GM18526 (cell line): ENCODE measurements around the gene INCENP.

ENCODE experiments used
- POLR2A ChIP-seq: IDR thresholded peaks from 3 replicates; pipeline ENCODE4 v1.6.1; 2011; ENCODE audit not compliant: insufficient read length; ENCODE audit errors: extremely low read depth

Gene INCENP

GRCh38 chr11:62116451-62116850, 7.4 kb upstream of the INCENP start:
- TF ChIP-seq POLR2A, result no peak

- no peak for TF ChIP-seq POLR2A
Measured at GRCh38 chr11:62119569-62119968, 4.2 kb upstream of the INCENP start.

GRCh38 chr11:62120001-62120400, 3.8 kb upstream of the INCENP start:
- no peak for TF ChIP-seq POLR2A

GRCh38 chr11:62120431-62120830, 3.4 kb upstream of the INCENP start:
- no peak for TF ChIP-seq POLR2A

- TF ChIP-seq POLR2A, result no peak
Measured at GRCh38 chr11:62122076-62122475, 1.7 kb upstream of the INCENP start.

- TF ChIP-seq POLR2A, result peak; percentile 34
Measured at GRCh38 chr11:62124186-62125113, 639 bp downstream of the INCENP start.

GRCh38 chr11:62125316-62125715, 1.5 kb downstream of the INCENP start:
- TF ChIP-seq POLR2A, result no peak

GRCh38 chr11:62125881-62126280, 2.1 kb downstream of the INCENP start:
- TF ChIP-seq POLR2A, result no peak

- no peak for TF ChIP-seq POLR2A
Measured at GRCh38 chr11:62127426-62127825, 3.6 kb downstream of the INCENP start.

- no peak for TF ChIP-seq POLR2A
Measured at GRCh38 chr11:62127941-62128770, 4.3 kb downstream of the INCENP start.

- TF ChIP-seq POLR2A, result no peak
Measured at GRCh38 chr11:62128835-62129234, 5.0 kb downstream of the INCENP start.

- no peak for TF ChIP-seq POLR2A
Measured at GRCh38 chr11:62129590-62130282, 5.9 kb downstream of the INCENP start.

GRCh38 chr11:62130283-62131169, 6.7 kb downstream of the INCENP start:
- TF ChIP-seq POLR2A, result no peak

GRCh38 chr11:62131170-62131464, 7.3 kb downstream of the INCENP start:
- TF ChIP-seq POLR2A, result no peak

GRCh38 chr11:62132191-62132590, 8.4 kb downstream of the INCENP start:
- no peak for TF ChIP-seq POLR2A
